Tibial nerve (tissue), 4 donors: ENCODE data around the gene JPH2. TPM values are rescaled to one million over a fixed set of nuclear protein-coding genes. Genes with fewer than 3 reads are reported as not detected.

Experiments
- DNase-seq, 2 donors: peaks; one replicate each; pipeline ENCODE4 v3.0.0-alpha.2; 2019; ENCODE audit warnings: low spot score in 2 of 2
- H3K27ac ChIP-seq, 4 donors: fragments of 200-600 bp; sonication (generic) in 3 of 4; one replicate each; pipeline ENCODE4 v1.5.1; 2017 to 2019; ENCODE audit warnings: mild to moderate bottlenecking in 1 of 4
- H3K27me3 ChIP-seq, 2 donors: fragments of 200-600 bp; sonication (generic) in 1 of 2; one replicate each; pipeline versions ENCODE4 v1.5.1 to v1.6.0; 2017 to 2019
- H3K36me3 ChIP-seq, 3 donors: fragments of 200-600 bp; sonication (generic); one replicate each; pipeline ENCODE4 v1.5.1; 2018 to 2019
- H3K4me1 ChIP-seq, 4 donors: fragments of 200-600 bp; sonication (generic) in 3 of 4; one replicate each; pipeline ENCODE4 v1.5.1; 2017 to 2019
- H3K4me3 ChIP-seq, 4 donors: fragments of 200-600 bp; sonication (generic) in 3 of 4; one replicate each; pipeline ENCODE4 v1.5.1; 2017 to 2019; ENCODE audit warnings: mild to moderate bottlenecking in 1 of 4, moderate library complexity in 1 of 4
- H3K9me3 ChIP-seq, 4 donors: fragments of 200-600 bp; sonication (generic) in 3 of 4; one replicate each; pipeline ENCODE4 v1.5.1; 2017 to 2019
- CTCF ChIP-seq, 5 experiments: fragments of 200-600 bp in 3 of 5; fragments of 450-650 bp in 2 of 5; sonication (generic) in 3 of 5; IDR thresholded peaks; one replicate each; pipeline ENCODE4 v1.5.1; 2016 to 2019; ENCODE audit warnings: antibody characterized with exemption in 5 of 5, mild to moderate bottlenecking in 3 of 5, moderate library complexity in 2 of 5
- EP300 ChIP-seq, 2 donors: sonication (generic); formaldehyde crosslinking; IDR thresholded peaks; one replicate each; pipeline ENCODE4 v1.6.1; 2017; ENCODE audit warnings: antibody characterized with exemption in 2 of 2, mild to moderate bottlenecking in 1 of 2
- POLR2A ChIP-seq, 2 donors: fragments of 450-650 bp; IDR thresholded peaks; one replicate each; pipeline ENCODE4 v1.6.1; 2017; ENCODE audit warnings: antibody characterized with exemption in 2 of 2, mild to moderate bottlenecking in 2 of 2, moderate library complexity in 2 of 2
- WGBS, 2 donors: methylation state at CpG; one replicate each; pipeline ENCODE4 v1.1.5; 2018; 5-methylcytosine and 5-hydroxymethylcytosine counted together
- total RNA-seq, 4 donors: library from RNA; depleted of rRNA; stranded (reverse); fragments of >200 nt; gene quantifications; one replicate each; pipeline ENCODE4 v1.1.0, GENCODE V29; 2016

The JPH2 gene
- total RNA-seq, 4 donors from 2014 or later: 3.1 to 6.3 (median 5.3) TPM

- Histone ChIP-seq H3K27me3 (peaks cover 0 to 8% of the 10 kb centered on the region in 2 donors), H3K4me3 (no peak overlapping the region), H3K27ac (no peak overlapping the region), H3K4me1 (no peaks in the 10 kb centered on the region), H3K36me3 (no peaks in the 10 kb centered on the region), H3K9me3 (no peaks in the 10 kb centered on the region)
- whole genome bisulfite sequencing, 2 donors: 68 to 70% methylated on average over 9 of the region's 9 CpGs
- no peak for DNase-seq
- no peak for TF ChIP-seq EP300 (IDR thresholded peaks at IDR 0.05)
- no peak for TF ChIP-seq CTCF (IDR thresholded peaks at IDR 0.05)
- no peak for TF ChIP-seq POLR2A (IDR thresholded peaks at IDR 0.05)
Measured at GRCh38 chr20:44120676-44121425, 66.1 kb downstream of the JPH2 start.

- DNase-seq: no peak
- Histone ChIP-seq H3K4me1 (no peaks in the 10 kb centered on the region), H3K9me3 (no peaks in the 10 kb centered on the region), H3K27me3 (peaks cover 0 to 24% of the 10 kb centered on the region in 2 donors), H3K4me3 (no peak overlapping the region), H3K36me3 (no peaks in the 10 kb centered on the region), H3K27ac (no peak overlapping the region)
- WGBS, 2 donors: 86 to 90% methylated on average over 9 of the region's 9 CpGs
- TF ChIP-seq EP300 (IDR thresholded peaks at IDR 0.05) (no peak), POLR2A (IDR thresholded peaks at IDR 0.05) (no peak), CTCF (IDR thresholded peaks at IDR 0.05) (no peak)
Measured at GRCh38 chr20:44118185-44119033, 68.6 kb downstream of the JPH2 start.

- TF ChIP-seq EP300 (IDR thresholded peaks at IDR 0.05) (no peak), POLR2A (IDR thresholded peaks at IDR 0.05) (no peak), CTCF (IDR thresholded peaks at IDR 0.05) (no peak)
- H3K4me1 ChIP-seq: no peaks in the 10 kb centered on the region
- 80 to 90% methylated on average over 8 of the region's 8 CpGs for WGBS, 2 donors
Measured at GRCh38 chr20:44117296-44118184, 69.4 kb downstream of the JPH2 start.

GRCh38 chr20:44115762-44116644, 71.0 kb downstream of the JPH2 start:
- Histone ChIP-seq H3K36me3 (no peaks in the 10 kb centered on the region), H3K9me3 (no peaks in the 10 kb centered on the region), H3K27ac (no peak overlapping the region), H3K27me3 (peaks cover 0 to 24% of the 10 kb centered on the region in 2 donors), H3K4me1 (no peaks in the 10 kb centered on the region), H3K4me3 (no peak overlapping the region)
- no peak for DNase-seq
- 34 to 52% methylated on average over 26 to 39 of the region's 76 CpGs for WGBS, 2 donors
- TF ChIP-seq EP300 (IDR thresholded peaks at IDR 0.05): no peak
- TF ChIP-seq POLR2A (IDR thresholded peaks at IDR 0.05): no peak

More at GRCh38 chr20:44117296-44118184, 69.4 kb downstream of the JPH2 start:
- Histone ChIP-seq H3K9me3 (no peaks in the 10 kb centered on the region), H3K27ac (no peak overlapping the region), H3K27me3 (peaks cover 0 to 24% of the 10 kb centered on the region in 2 donors), H3K4me3 (no peak overlapping the region), H3K36me3 (no peaks in the 10 kb centered on the region)
- no peak for DNase-seq
